WTC11 (cell line): Measurements from ENCODE around the gene TEX11. TPM values are rescaled to one million over a fixed set of nuclear protein-coding genes. Genes with fewer than 3 reads are reported as not detected.
A peak's percentile ranks its signal among the peaks of the same experiment; 100 is the strongest.
"Not testable (repeated sequence)": the region's sequence is repeated elsewhere in the genome, so short reads cannot be mapped to it uniquely, and the experiment has no call there.

ENCODE experiments used
- ATAC-seq: fragments of 200-7000 bp; cut with Tn5 transposase; 2 replicates; pipeline ENCODE4 v1.10.0; 2021; ENCODE audit warnings: mild to moderate bottlenecking, moderate library complexity
- CTCF ChIA-PET: fragments of 300-600 bp; sonication (Branson Sonifier 250); formaldehyde crosslinking; loops from one replicate; lab custom pipeline; 2021; ENCODE audit warnings: antibody characterized with exemption; lab: Charles Lee
- POLR2A ChIA-PET: fragments of 350-600 bp; sonication (Branson Sonifier 250); formaldehyde crosslinking; loops from one replicate; lab custom pipeline; 2021; ENCODE audit warnings: antibody characterized with exemption; lab: Charles Lee
- DNase-seq: peaks from one replicate; pipeline ENCODE4 v3.0.0; 2021; ENCODE audit warnings: low spot score
- H3K27ac Mint-ChIP-seq: 2 replicates; pipeline ENCODE4 v1.8.0; 2021; ENCODE audit warnings: mixed read lengths
- H3K27me3 Mint-ChIP-seq: 2 replicates; pipeline ENCODE4 v1.8.0; 2021; ENCODE audit warnings: low read depth, mild to moderate bottlenecking, moderate library complexity, mixed read lengths
- H3K36me3 Mint-ChIP-seq: 2 replicates; pipeline ENCODE4 v1.8.0; 2021; ENCODE audit warnings: mixed read lengths
- H3K4me1 Mint-ChIP-seq: 2 replicates; pipeline ENCODE4 v1.8.0; 2022; ENCODE audit warnings: mixed read lengths
- H3K4me3 Mint-ChIP-seq: 2 replicates; pipeline ENCODE4 v1.8.0; 2021; ENCODE audit warnings: mild to moderate bottlenecking, moderate library complexity, mixed read lengths
- H3K9me3 Mint-ChIP-seq: 2 replicates; pipeline ENCODE4 v1.8.0; 2021; ENCODE audit warnings: mixed read lengths
- AR ChIP-seq: fragments of 250-450 bp; sonication (Bioruptor Pico); IDR thresholded peaks from 2 replicates; pipeline ENCODE4 v1.9.0; 2021; ENCODE audit warnings: mild to moderate bottlenecking
- CREB1 ChIP-seq: sonication (generic); formaldehyde crosslinking; IDR thresholded peaks from 2 replicates; pipeline ENCODE4 v1.8.0; 2023; ENCODE audit warnings: mild to moderate bottlenecking, missing genetic modification reagents
- CREM ChIP-seq: sonication (generic); formaldehyde crosslinking; IDR thresholded peaks from 2 replicates; pipeline ENCODE4 v1.8.1; 2022; ENCODE audit warnings: mild to moderate bottlenecking, missing genetic modification reagents, moderate library complexity
- ESRRA ChIP-seq: sonication (generic); formaldehyde crosslinking; IDR thresholded peaks from 2 replicates; pipeline ENCODE4 v1.8.1; 2022; ENCODE audit warnings: mild to moderate bottlenecking, missing genetic modification reagents, borderline replicate concordance
- FOXP4 ChIP-seq: sonication (generic); formaldehyde crosslinking; IDR thresholded peaks from 2 replicates; pipeline ENCODE4 v1.8.0; 2022; ENCODE audit warnings: mild to moderate bottlenecking, missing genetic modification reagents
- NFYB ChIP-seq: sonication (generic); formaldehyde crosslinking; conservative IDR thresholded peaks from 2 replicates; pipeline ENCODE4 v1.8.0; 2022; ENCODE audit warnings: low read depth, missing genetic modification reagents
- PREB ChIP-seq: sonication (generic); formaldehyde crosslinking; IDR thresholded peaks from 2 replicates; pipeline ENCODE4 v1.8.1; 2022; ENCODE audit warnings: mild to moderate bottlenecking, missing genetic modification reagents, moderate library complexity, borderline replicate concordance
- RORB ChIP-seq: fragments of 250-450 bp; sonication (Bioruptor Pico); IDR thresholded peaks from 2 replicates; pipeline ENCODE4 v1.9.0; 2021; ENCODE audit warnings: mild to moderate bottlenecking
- SOX15 ChIP-seq: fragments of 250-450 bp; sonication (Bioruptor Pico); IDR thresholded peaks from 2 replicates; pipeline ENCODE4 v1.9.0; 2021; ENCODE audit warnings: mild to moderate bottlenecking
- USF1 ChIP-seq: sonication (generic); formaldehyde crosslinking; IDR thresholded peaks from 2 replicates; pipeline ENCODE4 v1.8.0; 2022; ENCODE audit warnings: mild to moderate bottlenecking, missing genetic modification reagents
- ZNF138 ChIP-seq: sonication (generic); formaldehyde crosslinking; conservative IDR thresholded peaks from 2 replicates; pipeline ENCODE4 v1.8.1; 2022; ENCODE audit warnings: mild to moderate bottlenecking, moderate library complexity, missing genetic modification reagents
- ZNF263 ChIP-seq: sonication (generic); formaldehyde crosslinking; IDR thresholded peaks from 2 replicates; pipeline ENCODE4 v1.8.1; 2022; ENCODE audit warnings: low read depth, mild to moderate bottlenecking, moderate library complexity, missing genetic modification reagents
- ZNF423 ChIP-seq: fragments of 250-450 bp; sonication (Bioruptor Pico); IDR thresholded peaks from 2 replicates; pipeline ENCODE4 v2.1.2; 2022; ENCODE audit warnings: mild to moderate bottlenecking, moderate library complexity
- ZNF671 ChIP-seq: fragments of 250-450 bp; sonication (Bioruptor Pico); IDR thresholded peaks from 2 replicates; pipeline ENCODE4 v1.8.0; 2021; ENCODE audit warnings: mild to moderate bottlenecking
- ZSCAN18 ChIP-seq: fragments of 250-450 bp; sonication (Bioruptor Pico); IDR thresholded peaks from 2 replicates; pipeline ENCODE4 v2.1.2; 2022; ENCODE audit warnings: mild to moderate bottlenecking, moderate library complexity
- total RNA-seq: library from RNA; stranded (reverse); gene quantifications from 3 replicates; pipeline ENCODE4 v1.2.3, GENCODE V29; 2021

The TEX11 gene
- total RNA-seq, 1 experiment from 2014 or later, result 0.31 TPM

- Mint-ChIP-seq H3K9me3 (no peaks in the 10 kb centered on the region), H3K27ac (no peak overlapping the region), H3K27me3 (no peaks in the 10 kb centered on the region; the same call in 1 of the 2 replicates), H3K36me3 (no peaks in the 10 kb centered on the region), H3K4me1 (no peaks in the 10 kb centered on the region), H3K4me3 (no peak overlapping the region)
- ATAC-seq (no peak), DNase-seq (no peak)
- CTCF ChIA-PET, result no interaction called here
- TF ChIP-seq ZNF138 (CRISPR knock-in tag), result no peak
- no peak for TF ChIP-seq CREM
- no peak for TF ChIP-seq RORB
- no peak for TF ChIP-seq ESRRA (CRISPR knock-in tag)
- TF ChIP-seq ZNF263 (CRISPR knock-in tag), result no peak
- POLR2A ChIA-PET, result no interaction called here
Measured at GRCh38 chrX:70669120-70669519, 239.4 kb downstream of the TEX11 start.

- ATAC-seq (no peak), DNase-seq (no peak)
- no peaks in the 10 kb centered on the region; the same call in 1 of the 2 replicates for H3K27me3 Mint-ChIP-seq
- no peak overlapping the region for H3K4me3 Mint-ChIP-seq
- no peak overlapping the region for H3K27ac Mint-ChIP-seq
- H3K9me3 Mint-ChIP-seq, result no peaks in the 10 kb centered on the region
- ChIA-PET POLR2A (no interaction called here), CTCF (interaction anchor here (0.6 to 1.9 kb wide), 16 partner anchors 20 to 513 kb away, joined by 3 to 13 read pairs (median 5); partner anchors contain the start of gene GDPD2)
- no peak for TF ChIP-seq ZNF423 (CRISPR knock-in tag)
- TF ChIP-seq FOXP4 (CRISPR knock-in tag), result no peak
- TF ChIP-seq ZNF671 (CRISPR knock-in tag), result no peak
- no peaks in the 10 kb centered on the region for H3K36me3 Mint-ChIP-seq
- H3K4me1 Mint-ChIP-seq, result no peaks in the 10 kb centered on the region
Measured at GRCh38 chrX:70664726-70665125, 243.8 kb downstream of the TEX11 start.

GRCh38 chrX:70661124-70661523 lies 247.4 kb downstream of the TEX11 start:
- ATAC-seq, H3K4me1 Mint-ChIP-seq, H3K27me3 Mint-ChIP-seq, H3K9me3 Mint-ChIP-seq, POLR2A ChIA-PET, H3K27ac Mint-ChIP-seq, H3K36me3 Mint-ChIP-seq, H3K4me3 Mint-ChIP-seq: not testable (repeated sequence)
- peak; percentile 10 for DNase-seq
- CTCF ChIA-PET, result interaction anchor here (1.0 kb wide), 1 partner anchor 238 kb away, joined by 3 read pairs; the partner anchor contains the start of gene GDPD2

- H3K4me3 Mint-ChIP-seq, H3K36me3 Mint-ChIP-seq, CTCF ChIA-PET, H3K4me1 Mint-ChIP-seq, DNase-seq, H3K27ac Mint-ChIP-seq, ATAC-seq, H3K27me3 Mint-ChIP-seq, H3K9me3 Mint-ChIP-seq: not testable (repeated sequence)
- POLR2A ChIA-PET, result interaction anchor here (0.5 kb wide), 1 partner anchor 185 kb away, joined by 3 read pairs; no protein-coding TSS in a partner anchor
Measured at GRCh38 chrX:70657546-70657945, 251.0 kb downstream of the TEX11 start.

GRCh38 chrX:70656304-70656703 lies 252.2 kb downstream of the TEX11 start:
- no peak overlapping the region for H3K4me3 Mint-ChIP-seq
- H3K27me3 Mint-ChIP-seq, result no peaks in the 10 kb centered on the region; the same call in 1 of the 2 replicates
- DNase-seq (no peak), ATAC-seq (no peak)
- CTCF ChIA-PET, result no interaction called here
- no peak overlapping the region for H3K27ac Mint-ChIP-seq
- POLR2A ChIA-PET, result no interaction called here
- no peaks in the 10 kb centered on the region for H3K9me3 Mint-ChIP-seq
- H3K36me3 Mint-ChIP-seq, result no peaks in the 10 kb centered on the region
- no peaks in the 10 kb centered on the region for H3K4me1 Mint-ChIP-seq
- TF ChIP-seq AR, result no peak
- TF ChIP-seq NFYB (CRISPR knock-in tag), result no peak
- TF ChIP-seq CREB1, result no peak
- no peak for TF ChIP-seq USF1 (CRISPR knock-in tag)
- TF ChIP-seq FOXP4 (CRISPR knock-in tag), result no peak
- no peak for TF ChIP-seq SOX15
- TF ChIP-seq ZSCAN18 (CRISPR knock-in tag), result no peak
- TF ChIP-seq PREB, result no peak
